GM23338 (cell line): ENCODE data around the gene SWT1. TPM values are rescaled to one million over a fixed set of nuclear protein-coding genes. Genes with fewer than 3 reads are reported as not detected.

Source experiments
- ATAC-seq: fragments of 200-7000 bp; cut with Tn5 transposase; 3 replicates; pipeline ENCODE4 v1.9.1; 2020
- DNase-seq: peaks from one replicate; pipeline ENCODE4 v3.0.0-alpha.2; 2015; ENCODE audit warnings: low spot score
- H2AFZ ChIP-seq: fragments of 200-600 bp; sonication (generic); 2 replicates; pipeline ENCODE4 v1.8.0; 2016; ENCODE audit warnings: antibody characterized with exemption, mild to moderate bottlenecking, moderate library complexity
- H3F3A ChIP-seq: fragments of 200-600 bp; sonication (generic); replicated peaks from 2 replicates; pipeline ENCODE4 v1.8.0; 2017; ENCODE audit warnings: antibody characterized with exemption, mixed run types, low read depth
- H3K27ac ChIP-seq: fragments of 200-600 bp; sonication (generic); 2 replicates; pipeline ENCODE4 v1.6.1; 2016; ENCODE audit warnings: low read depth
- H3K27me3 ChIP-seq: fragments of 200-600 bp; sonication (generic); 2 replicates; pipeline ENCODE4 v1.8.0; 2016; ENCODE audit warnings: mild to moderate bottlenecking, mixed run types, moderate library complexity; ENCODE audit not compliant: insufficient read depth
- H3K36me3 ChIP-seq: fragments of 200-600 bp; sonication (generic); 2 replicates; pipeline ENCODE4 v1.8.0; 2016; ENCODE audit warnings: mild to moderate bottlenecking; ENCODE audit not compliant: insufficient read depth
- H3K4me1 ChIP-seq: fragments of 200-600 bp; sonication (generic); 2 replicates; pipeline ENCODE4 v1.8.0; 2016; ENCODE audit warnings: mild to moderate bottlenecking, moderate library complexity; ENCODE audit not compliant: insufficient read depth
- H3K4me2 ChIP-seq: fragments of 200-600 bp; sonication (generic); 2 replicates; pipeline ENCODE4 v1.7.1; 2017; ENCODE audit warnings: mixed run types
- H3K4me3 ChIP-seq: fragments of 200-600 bp; sonication (generic); 2 replicates; pipeline ENCODE4 v1.6.1; 2016; ENCODE audit warnings: mixed run types
- H3K79me2 ChIP-seq: fragments of 200-600 bp; sonication (generic); replicated peaks from 2 replicates; pipeline ENCODE4 v1.8.0; 2017; ENCODE audit warnings: mild to moderate bottlenecking; ENCODE audit not compliant: insufficient read depth
- H3K9me2 ChIP-seq: fragments of 200-600 bp; sonication (generic); 2 replicates; pipeline ENCODE4 v1.8.0; 2017; ENCODE audit not compliant: insufficient read depth
- H4K20me1 ChIP-seq: fragments of 200-600 bp; sonication (generic); replicated peaks from 2 replicates; pipeline ENCODE4 v1.8.0; 2017; ENCODE audit warnings: mild to moderate bottlenecking; ENCODE audit not compliant: insufficient read depth
- H3K27ac Mint-ChIP-seq: 2 replicates; pipeline ENCODE4 v1.8.0; 2020; ENCODE audit warnings: inconsistent platforms, mild to moderate bottlenecking, moderate library complexity, mixed read lengths
- H3K27me3 Mint-ChIP-seq: 3 replicates; pipeline ENCODE4 v1.8.0; 2022; ENCODE audit warnings: low read depth, mild to moderate bottlenecking, moderate library complexity, mixed read lengths, inconsistent platforms; ENCODE audit not compliant: insufficient read depth, poor library complexity
- H3K36me3 Mint-ChIP-seq: 3 replicates; pipeline ENCODE4 v1.8.0; 2021; ENCODE audit warnings: low read depth, mild to moderate bottlenecking, inconsistent platforms, moderate library complexity, mixed read lengths
- H3K4me1 Mint-ChIP-seq: 3 replicates; pipeline ENCODE4 v1.8.0; 2020; ENCODE audit warnings: mild to moderate bottlenecking, inconsistent platforms, mixed read lengths
- H3K4me3 Mint-ChIP-seq: 3 replicates; pipeline ENCODE4 v1.8.0; 2021; ENCODE audit warnings: moderate library complexity, mild to moderate bottlenecking, inconsistent platforms, mixed read lengths
- H3K9me3 Mint-ChIP-seq: 3 replicates; pipeline ENCODE4 v1.8.0; 2020; ENCODE audit warnings: moderate library complexity, mild to moderate bottlenecking, inconsistent platforms, mixed read lengths
- CREB1 ChIP-seq: fragments of 250-450 bp; sonication (Bioruptor Pico); IDR thresholded peaks from 2 replicates; pipeline ENCODE4 v1.5.0; 2020; ENCODE audit warnings: low read depth, mild to moderate bottlenecking, moderate library complexity
- CTCF ChIP-seq, 2 experiments: fragments of 200-600 bp in 1 of 2; sonication (generic) in 1 of 2; conservative IDR thresholded peaks; 2 replicates each; pipeline versions ENCODE4 v1.5.1 to v1.6.1; 2016 to 2017; ENCODE audit warnings: antibody characterized with exemption in 2 of 2, low read depth in 2 of 2, mild to moderate bottlenecking in 2 of 2, moderate library complexity in 1 of 2
- EZH2 ChIP-seq: fragments of 200-600 bp; sonication (generic); IDR thresholded peaks from one replicate; pipeline ENCODE4 v1.8.0; 2017; ENCODE audit warnings: antibody characterized with exemption, mild to moderate bottlenecking, low read depth; ENCODE audit not compliant: unreplicated experiment
- JUNB ChIP-seq: IDR thresholded peaks from one replicate; pipeline ENCODE4 v1.6.1; 2016; ENCODE audit warnings: antibody characterized with exemption; ENCODE audit not compliant: unreplicated experiment
- NANOG ChIP-seq: IDR thresholded peaks from 2 replicates; pipeline ENCODE4 v1.6.1; 2016; ENCODE audit warnings: antibody characterized with exemption, borderline replicate concordance
- POLR2AphosphoS5 ChIP-seq: IDR thresholded peaks from 2 replicates; pipeline ENCODE4 v1.6.1; 2016; ENCODE audit warnings: antibody characterized with exemption, low read depth
- STAT1 ChIP-seq: IDR thresholded peaks from one replicate; pipeline ENCODE4 v1.6.1; 2016; ENCODE audit warnings: antibody characterized with exemption; ENCODE audit not compliant: unreplicated experiment
- ZNF114 ChIP-seq: fragments of 250-450 bp; sonication (Bioruptor Pico); IDR thresholded peaks from 2 replicates; pipeline ENCODE4 v1.5.0; 2020; ENCODE audit warnings: mild to moderate bottlenecking, moderate library complexity
- ZNF331 ChIP-seq: fragments of 250-450 bp; sonication (Bioruptor Pico); IDR thresholded peaks from 2 replicates; pipeline ENCODE4 v1.5.0; 2020; ENCODE audit warnings: low read depth, mild to moderate bottlenecking, moderate library complexity
- ZNF462 ChIP-seq: fragments of 250-450 bp; sonication (Bioruptor Pico); IDR thresholded peaks from 2 replicates; pipeline ENCODE4 v1.5.0; 2020; ENCODE audit warnings: mild to moderate bottlenecking, moderate library complexity
- polyA plus RNA-seq: library from polyadenylated mRNA; unstranded; fragments of >200 nt; fragmentation: Nextera tagmentation; extraction: Ambion mirVana; gene quantifications from 2 replicates; pipeline ENCODE4 v1.2.1, GENCODE V29; 2016
- total RNA-seq: library from RNA; depleted of rRNA; stranded (reverse); fragments of >200 nt; shearing (Covaris generic); gene quantifications from 2 replicates; pipeline ENCODE4 v1.2.3, GENCODE V29; 2014
- TF ChIP-seq, protein P1 (sequence below): IDR thresholded peaks from 2 replicates; pipeline ENCODE4 v1.6.1; 2016; ENCODE audit warnings: antibody characterized with exemption
- TF ChIP-seq, protein P2 (sequence below): IDR thresholded peaks from one replicate; pipeline ENCODE4 v1.6.1; 2018; ENCODE audit warnings: antibody characterized with exemption; ENCODE audit not compliant: unreplicated experiment

SWT1 gene
- total and polyA plus RNA-seq, 2 experiments from 2014 or later: 3.6 to 5.7 TPM

- H3K27ac ChIP-seq: no peak overlapping the region
- H3K27me3 ChIP-seq: no peaks in the 10 kb centered on the region
- H3K36me3 ChIP-seq: no peaks in the 10 kb centered on the region
- no peaks in the 10 kb centered on the region for H3K9me3 Mint-ChIP-seq
- H3K4me3 ChIP-seq: no peak overlapping the region
- peaks cover 3% of the 10 kb centered on the region for H3K27me3 Mint-ChIP-seq
- peaks cover 14% of the 10 kb centered on the region for H3K4me1 ChIP-seq
- H2AFZ ChIP-seq: no peak overlapping the region
- no peaks in the 10 kb centered on the region for H3K79me2 ChIP-seq
- TF ChIP-seq NANOG (no peak), POLR2AphosphoS5 (no peak), CTCF (conservative IDR thresholded peaks at IDR 0.05; ENCODE audit: low read depth in 2 of 2) (no peak), ZNF462 (no peak), CREB1 (CRISPR knock-in tag) (no peak), ZNF114 (CRISPR knock-in tag) (no peak), JUNB (no peak), STAT1 (no peak), ZNF331 (no peak), EZH2 (no peak)
- TF ChIP-seq, protein P1, sequence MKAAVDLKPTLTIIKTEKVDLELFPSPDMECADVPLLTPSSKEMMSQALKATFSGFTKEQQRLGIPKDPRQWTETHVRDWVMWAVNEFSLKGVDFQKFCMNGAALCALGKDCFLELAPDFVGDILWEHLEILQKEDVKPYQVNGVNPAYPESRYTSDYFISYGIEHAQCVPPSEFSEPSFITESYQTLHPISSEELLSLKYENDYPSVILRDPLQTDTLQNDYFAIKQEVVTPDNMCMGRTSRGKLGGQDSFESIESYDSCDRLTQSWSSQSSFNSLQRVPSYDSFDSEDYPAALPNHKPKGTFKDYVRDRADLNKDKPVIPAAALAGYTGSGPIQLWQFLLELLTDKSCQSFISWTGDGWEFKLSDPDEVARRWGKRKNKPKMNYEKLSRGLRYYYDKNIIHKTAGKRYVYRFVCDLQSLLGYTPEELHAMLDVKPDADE: no peak
- TF ChIP-seq, protein P2, sequence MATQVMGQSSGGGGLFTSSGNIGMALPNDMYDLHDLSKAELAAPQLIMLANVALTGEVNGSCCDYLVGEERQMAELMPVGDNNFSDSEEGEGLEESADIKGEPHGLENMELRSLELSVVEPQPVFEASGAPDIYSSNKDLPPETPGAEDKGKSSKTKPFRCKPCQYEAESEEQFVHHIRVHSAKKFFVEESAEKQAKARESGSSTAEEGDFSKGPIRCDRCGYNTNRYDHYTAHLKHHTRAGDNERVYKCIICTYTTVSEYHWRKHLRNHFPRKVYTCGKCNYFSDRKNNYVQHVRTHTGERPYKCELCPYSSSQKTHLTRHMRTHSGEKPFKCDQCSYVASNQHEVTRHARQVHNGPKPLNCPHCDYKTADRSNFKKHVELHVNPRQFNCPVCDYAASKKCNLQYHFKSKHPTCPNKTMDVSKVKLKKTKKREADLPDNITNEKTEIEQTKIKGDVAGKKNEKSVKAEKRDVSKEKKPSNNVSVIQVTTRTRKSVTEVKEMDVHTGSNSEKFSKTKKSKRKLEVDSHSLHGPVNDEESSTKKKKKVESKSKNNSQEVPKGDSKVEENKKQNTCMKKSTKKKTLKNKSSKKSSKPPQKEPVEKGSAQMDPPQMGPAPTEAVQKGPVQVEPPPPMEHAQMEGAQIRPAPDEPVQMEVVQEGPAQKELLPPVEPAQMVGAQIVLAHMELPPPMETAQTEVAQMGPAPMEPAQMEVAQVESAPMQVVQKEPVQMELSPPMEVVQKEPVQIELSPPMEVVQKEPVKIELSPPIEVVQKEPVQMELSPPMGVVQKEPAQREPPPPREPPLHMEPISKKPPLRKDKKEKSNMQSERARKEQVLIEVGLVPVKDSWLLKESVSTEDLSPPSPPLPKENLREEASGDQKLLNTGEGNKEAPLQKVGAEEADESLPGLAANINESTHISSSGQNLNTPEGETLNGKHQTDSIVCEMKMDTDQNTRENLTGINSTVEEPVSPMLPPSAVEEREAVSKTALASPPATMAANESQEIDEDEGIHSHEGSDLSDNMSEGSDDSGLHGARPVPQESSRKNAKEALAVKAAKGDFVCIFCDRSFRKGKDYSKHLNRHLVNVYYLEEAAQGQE: no peak
- H4K20me1 ChIP-seq: no peaks in the 10 kb centered on the region
- H3K4me3 Mint-ChIP-seq: no peak overlapping the region
- H3K9me2 ChIP-seq: no peaks in the 10 kb centered on the region
- H3K27ac Mint-ChIP-seq: no peak overlapping the region
- DNase-seq (no peak), ATAC-seq (no peak)
- H3K36me3 Mint-ChIP-seq: no peaks in the 10 kb centered on the region
- no peak overlapping the region for H3K4me2 ChIP-seq
- H3F3A ChIP-seq: no peaks in the 10 kb centered on the region
- peaks cover 15% of the 10 kb centered on the region for H3K4me1 Mint-ChIP-seq
Measured at GRCh38 chr1:185245466-185245865, 88.5 kb downstream of the SWT1 start.
